Activated CD8-positive, alpha-beta memory T cell treated with anti-CD3 and anti-CD28 coated beads, Interleukin-2, amount 50 U/mL, for 24 hours (primary cell): ENCODE measurements around the gene ARHGEF18.
A peak's percentile ranks its signal among the peaks of the same experiment; 100 is the strongest.
"Not testable (repeated sequence)": the region's sequence is repeated elsewhere in the genome, so short reads cannot be mapped to it uniquely, and the experiment has no call there.

Source experiments
- DNase-seq: peaks from one replicate; pipeline ENCODE4 v3.0.0-alpha.2; 2020; ENCODE audit errors: extremely low read depth

The ARHGEF18 gene

DNA sequence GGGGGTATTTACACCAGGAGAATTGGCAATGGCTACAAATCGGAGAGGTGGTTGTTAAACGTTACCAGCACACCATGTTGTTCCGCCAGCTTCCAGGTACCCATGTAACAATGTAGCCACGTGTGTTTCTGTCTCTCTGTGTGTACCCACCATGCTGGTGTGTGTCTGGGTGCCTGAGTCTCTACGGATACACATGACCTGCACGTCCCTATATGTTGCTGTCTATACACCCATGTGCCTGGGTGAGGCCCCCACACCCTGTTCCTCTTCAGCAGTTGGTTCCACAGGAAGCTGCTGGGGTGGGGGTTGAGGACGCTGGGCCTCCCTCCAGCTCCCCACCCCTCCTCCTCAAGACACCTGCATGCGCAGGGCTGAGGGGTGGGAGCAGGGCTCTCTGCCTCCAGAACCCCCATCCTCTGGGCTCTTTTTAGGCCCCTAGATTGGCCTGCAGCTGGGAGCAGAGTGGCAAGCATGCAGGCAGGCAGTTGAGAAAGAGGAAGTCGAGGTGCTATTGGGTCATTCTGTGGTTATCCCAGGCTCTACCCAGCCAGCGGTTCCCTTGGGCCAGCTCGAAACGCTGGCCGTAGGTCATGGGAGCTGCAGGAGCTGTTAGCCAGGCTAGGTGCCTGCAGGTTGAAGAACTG, at the start of gene ARHGEF18:
Gene ARHGEF18, plus strand, starts transcription at position 351 of the 644 bp plus-strand sequence. CDS start 13,954 bp downstream, outside the sequence.
- no peak for DNase-seq

DNA sequence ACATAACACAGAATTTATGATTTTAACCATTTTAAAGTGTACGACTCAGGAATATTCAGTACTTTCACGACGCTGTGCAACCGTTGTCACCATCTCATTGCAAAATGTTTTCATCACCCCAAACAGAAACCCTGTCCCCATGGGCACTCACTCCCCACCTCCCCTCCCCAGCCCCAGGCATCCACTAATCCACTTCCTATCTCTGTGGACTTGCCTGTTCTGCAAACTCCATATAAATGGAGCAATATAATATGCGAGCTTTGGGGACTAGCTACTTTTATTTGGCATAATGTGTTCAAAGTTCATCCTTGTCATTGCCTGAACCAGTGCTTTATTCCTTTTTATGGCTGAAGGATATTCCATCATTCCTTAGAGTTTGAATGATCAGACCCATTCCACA, 47.2 kb upstream of the ARHGEF18 start:
- DNase-seq, result no peak

DNA sequence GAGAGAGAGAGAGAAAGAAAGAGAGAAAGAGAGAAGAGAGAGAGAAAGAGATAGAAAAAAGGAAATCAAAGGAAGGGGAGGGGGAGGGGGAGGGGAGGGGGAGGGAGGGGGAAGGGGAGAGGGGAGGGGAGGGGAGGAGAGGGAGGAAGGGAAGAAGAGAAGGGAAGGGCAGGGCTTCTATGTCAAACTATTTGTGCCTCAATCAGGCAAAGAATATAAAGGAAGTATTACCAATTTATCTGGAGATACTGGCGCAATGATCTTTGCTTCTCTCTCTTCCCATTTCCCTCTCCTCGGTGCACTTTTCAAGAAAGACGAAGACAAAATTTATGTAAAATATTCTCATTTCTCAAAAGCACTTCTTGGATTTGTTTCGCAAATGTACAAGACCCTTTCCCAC, 45.3 kb upstream of the ARHGEF18 start:
- DNase-seq, result no peak

DNA sequence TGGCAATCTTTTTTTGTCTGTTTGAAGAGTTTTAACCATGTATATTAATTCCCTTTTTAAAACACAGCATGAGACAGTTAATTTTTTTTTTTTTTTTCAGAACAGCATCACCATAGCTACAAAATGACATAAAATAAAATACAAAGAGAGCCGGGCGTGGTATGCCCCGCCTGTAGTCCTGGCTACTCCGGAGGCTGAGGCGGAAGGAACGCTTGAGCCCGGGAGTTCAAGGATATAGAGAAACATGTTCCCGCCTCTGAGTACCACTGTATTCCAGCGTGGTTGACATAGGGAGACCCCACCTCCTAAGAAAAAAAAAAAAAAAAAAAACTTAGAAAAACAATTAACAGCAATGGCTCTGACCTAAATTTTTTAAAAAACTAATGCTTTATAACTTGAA, 44.5 kb upstream of the ARHGEF18 start:
- DNase-seq, result no peak

DNA sequence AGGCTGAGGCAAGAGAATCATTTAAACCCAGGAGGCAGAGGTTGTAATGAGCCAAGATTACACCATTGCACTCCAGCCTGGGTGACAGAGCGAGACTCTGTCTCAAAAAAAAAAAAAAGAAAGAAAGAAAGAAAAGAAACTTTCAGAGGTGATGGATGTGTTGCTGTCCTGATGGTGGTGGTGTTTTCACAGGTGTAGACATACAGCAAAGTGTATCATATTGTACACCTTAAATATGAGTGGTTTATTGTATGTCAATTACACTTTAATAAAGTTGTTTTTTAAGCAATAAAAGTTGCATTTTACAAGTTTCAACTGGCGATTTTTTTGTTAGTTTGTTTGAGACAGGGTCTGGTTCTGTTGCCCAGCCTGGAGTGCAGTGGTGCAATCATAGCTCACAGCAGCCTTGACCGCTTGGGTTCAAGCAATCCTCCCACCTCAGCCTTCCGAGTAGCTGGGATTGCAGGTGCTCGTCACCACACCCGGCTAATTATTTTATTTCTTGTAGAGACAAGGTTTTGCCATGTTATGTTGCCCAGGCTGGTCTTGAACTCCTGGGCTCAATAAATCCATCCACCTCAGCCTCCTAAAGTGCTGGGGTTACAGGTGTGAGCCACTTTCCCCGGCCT, 41.0 kb upstream of the ARHGEF18 start:
- DNase-seq, result no peak

DNA sequence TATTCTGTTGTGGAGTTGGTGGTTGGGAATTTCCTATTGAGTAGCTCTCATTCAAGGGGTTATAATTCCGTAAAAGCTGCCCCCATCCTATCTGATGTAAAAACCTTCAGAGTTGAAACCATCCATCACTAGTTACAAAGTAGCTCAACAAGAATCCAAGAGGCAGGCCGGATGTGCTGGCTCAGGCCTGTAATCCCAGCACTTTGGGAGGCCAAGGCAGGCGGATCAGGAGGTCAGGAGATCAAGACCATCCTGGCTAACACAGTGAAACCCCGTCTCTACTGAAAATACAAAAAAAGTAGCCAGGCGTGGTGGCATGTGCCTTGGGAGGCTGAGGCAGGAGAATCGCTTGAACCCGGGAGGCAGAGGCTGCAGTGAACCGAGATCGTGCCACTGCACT, 40.4 kb upstream of the ARHGEF18 start:
- not testable (repeated sequence) for DNase-seq

DNA sequence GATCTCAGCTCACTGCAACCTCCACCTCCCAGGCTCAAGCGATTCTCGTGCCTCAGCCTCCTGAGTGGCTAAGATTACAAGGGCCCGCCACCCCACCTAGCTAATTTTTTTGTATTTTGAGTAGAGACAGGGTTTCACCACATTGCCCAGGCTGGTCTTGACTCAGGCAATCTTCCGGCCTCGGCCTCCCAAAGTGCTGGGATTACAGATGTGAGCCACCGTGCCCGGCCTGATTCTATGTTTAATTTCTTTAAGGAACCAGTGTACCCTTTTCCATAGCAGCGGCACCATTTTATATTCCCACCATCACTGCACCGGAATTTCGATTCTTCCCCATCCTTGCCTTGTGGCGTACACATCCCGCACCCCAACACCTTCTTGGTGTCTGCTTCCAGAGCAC, 36.8 kb upstream of the ARHGEF18 start:
- DNase-seq, result no peak

DNA sequence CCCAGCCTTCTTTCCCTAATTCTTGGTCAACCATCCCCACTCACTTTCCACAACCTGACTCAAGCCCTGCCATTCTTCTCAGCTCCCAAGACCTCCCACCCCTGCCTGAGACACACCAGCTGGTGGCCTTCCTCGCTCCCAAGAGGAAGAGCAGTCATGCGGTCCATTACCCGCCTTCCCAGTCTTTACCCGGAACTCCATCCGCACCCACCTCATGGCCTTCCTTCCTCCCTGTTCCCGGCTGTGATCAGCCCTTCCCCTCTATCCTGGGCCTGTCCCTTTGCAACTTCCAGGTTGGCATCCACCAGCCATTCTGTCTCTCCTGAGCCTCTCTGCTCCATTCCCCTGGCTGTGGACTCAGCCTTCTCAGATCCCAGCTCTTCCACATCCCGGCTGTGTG, 35.9 kb upstream of the ARHGEF18 start:
- no peak for DNase-seq

DNA sequence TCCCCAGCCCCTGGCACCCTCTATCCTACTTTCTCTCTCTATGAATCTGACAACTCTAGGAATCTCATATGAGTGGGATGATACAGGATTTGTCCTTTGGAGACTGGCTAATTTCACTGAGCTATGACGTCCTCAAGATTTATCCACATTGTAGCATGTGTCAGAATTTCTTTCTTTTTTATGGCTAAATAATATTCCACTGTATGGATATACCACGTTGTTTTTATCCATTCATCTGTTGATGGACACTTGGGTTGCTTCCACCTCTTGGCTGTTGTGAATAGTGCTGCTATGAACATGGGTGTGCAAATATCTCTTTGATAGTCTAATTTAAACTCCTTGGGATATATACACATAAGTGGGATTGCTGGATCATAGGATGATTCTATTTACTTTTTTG, 30.6 kb upstream of the ARHGEF18 start:
- DNase-seq, result no peak

DNA sequence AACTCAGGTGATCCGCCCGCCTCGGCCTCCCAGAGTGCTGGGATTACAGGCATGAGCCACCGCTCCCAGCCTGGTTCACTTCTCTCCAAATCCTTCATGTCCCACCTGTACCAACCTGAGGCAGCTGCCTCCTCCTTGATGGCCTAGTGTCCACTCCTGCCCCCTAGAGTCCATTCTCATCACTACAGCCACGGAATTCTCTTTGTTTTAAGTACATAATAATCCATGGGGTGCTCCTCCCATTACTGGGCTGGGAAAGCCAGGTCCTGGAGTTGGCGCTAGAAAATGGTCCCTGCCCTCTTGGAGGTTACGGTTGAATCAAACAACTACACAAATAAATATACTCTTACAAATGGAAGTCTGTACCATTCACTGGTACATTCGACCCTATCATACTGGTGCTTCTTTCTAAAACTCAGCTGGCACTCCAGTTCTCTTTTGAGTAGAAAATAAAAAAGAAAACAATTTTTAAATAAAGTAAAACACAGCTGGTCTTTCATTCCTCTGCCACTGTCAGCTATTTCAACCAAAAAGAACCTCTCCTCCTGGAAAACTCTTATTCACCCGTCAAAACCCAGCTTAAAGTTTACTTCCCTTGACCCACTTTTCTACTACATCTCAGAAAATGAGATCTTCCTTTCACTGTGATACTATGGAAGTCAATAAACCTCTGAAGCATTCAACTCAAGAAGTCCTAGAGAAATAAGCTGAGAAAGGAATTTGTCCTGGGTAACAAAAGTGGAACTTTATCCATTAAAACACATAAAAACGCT, 22.4 kb upstream of the ARHGEF18 start:
- no peak for DNase-seq

DNA sequence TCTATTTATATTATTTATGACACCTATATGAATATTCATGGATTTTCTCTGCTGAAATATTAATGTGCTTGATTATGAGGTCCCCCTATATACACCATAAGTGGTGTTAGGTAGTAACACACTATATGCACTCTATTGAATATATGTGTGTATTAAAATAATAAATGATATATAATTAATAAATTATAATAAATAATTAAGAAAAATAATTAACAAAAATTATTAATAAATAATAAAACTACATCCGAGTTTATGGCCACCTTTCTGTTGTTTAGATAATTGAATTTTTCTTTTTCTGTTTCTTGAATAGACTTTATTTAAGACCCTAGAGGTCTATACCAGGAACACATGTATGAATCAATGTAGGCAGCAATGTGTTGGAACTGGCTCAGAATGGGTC, 20.9 kb upstream of the ARHGEF18 start:
- DNase-seq, result no peak

DNA sequence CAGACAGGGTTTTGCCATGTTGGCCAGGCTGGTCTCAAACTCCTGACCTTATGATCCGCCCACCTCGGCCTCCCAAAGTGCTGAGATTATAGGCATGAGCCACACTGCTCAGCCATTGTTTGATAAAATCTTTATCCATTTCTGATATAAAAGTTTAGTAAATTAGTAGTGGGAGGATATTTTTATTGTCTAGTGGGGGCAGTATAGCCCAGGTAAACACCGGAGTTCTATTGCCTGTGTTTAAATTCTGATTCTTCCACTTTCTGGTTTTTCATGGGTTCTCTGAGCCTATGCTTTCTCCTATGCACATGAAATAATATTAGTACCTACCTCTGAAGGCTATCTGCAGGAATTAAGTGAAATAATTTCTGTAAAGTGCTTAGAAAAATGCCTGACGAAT, 20.1 kb upstream of the ARHGEF18 start:
- no peak for DNase-seq

DNA sequence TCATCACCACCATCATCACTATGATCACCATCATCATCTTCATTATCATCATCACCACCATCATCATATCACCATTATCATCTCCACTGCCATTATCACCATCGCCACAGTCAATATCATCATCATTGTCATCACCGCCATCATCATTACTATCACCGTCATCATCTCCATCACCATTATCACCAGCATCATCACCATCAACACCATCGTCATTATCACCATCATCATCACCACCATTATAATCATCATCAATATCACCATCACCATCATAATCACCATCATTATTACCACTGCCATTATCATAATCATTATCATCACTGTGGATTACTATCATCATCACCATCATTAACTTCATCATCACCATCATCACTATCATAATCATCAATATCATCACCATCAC, 17.3 kb upstream of the ARHGEF18 start:
- no peak for DNase-seq

DNA sequence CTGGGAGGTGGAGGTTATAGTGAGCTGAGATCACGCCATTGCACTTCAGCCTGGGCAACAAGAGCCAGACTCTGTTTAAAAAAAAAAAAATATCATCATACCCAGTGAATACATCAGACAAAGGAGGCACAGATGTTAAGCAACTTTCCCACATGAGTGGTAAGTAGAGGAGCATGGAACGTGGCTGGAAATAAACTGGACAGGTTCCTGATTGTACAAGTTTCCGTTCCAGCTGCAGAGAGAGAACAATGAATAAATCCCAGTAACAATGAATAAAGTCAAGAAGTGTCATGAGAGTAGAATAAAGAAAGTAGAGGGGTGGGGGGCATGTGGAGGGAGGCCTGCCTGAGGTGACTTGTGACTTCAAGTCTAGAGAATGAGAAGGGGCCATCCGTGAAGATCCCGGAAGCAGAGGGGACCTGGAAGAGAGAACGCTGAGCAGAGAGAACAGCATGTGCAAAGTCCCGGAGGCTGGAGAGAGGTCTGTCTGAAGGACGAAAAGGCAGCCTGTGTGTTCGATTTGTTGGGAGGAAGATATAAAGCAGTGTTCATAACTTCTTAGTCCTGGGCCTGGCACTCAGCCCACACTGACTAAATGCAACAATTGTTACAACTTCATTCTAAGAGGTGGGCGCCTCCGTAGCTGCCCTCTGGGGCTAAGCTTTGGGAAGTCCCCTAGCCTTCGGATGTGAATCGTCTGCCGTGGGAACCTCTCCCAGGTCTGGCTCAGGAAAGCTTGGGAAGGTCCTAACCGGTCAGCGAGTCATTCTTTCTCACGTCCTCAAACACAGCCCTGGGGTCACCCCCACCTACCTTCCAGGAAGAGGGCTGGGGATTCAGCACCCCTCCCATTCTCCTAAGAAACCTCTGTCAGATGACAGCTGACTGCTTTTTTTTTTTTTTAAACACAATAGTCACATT, 15.3 kb upstream of the ARHGEF18 start:
- DNase-seq, result no peak

DNA sequence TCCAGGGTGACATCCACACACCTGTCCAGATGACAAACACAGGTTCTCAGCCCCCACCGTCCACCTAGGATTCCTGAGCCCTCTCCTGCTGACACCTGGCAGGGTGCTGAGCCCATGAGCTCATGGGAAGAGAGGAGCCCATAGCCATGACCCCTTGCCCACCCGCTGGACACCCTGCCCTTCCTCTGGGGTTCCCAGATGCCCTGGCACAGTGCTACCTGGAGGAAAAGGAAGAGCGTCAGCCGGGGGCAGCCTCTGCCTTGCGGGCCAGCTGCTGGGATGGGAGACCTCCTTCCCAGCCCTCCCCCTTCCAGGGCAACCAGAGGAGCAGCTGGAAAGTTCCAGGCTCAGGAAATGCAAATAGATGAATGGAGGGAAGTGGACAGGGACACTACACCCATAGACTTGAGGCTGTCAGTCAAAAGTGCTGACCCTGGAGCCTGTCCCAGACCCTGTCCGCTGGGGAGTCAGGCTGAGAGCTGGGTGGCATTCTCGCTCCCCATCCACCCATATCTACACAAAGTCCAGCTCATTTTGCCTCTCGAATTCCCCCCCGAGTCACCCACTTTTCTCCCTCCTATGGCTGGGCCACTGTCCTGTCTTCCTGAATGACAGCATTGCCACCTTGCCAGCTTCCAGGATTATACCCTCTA, 12.3 kb upstream of the ARHGEF18 start:
- DNase-seq, result no peak

DNA sequence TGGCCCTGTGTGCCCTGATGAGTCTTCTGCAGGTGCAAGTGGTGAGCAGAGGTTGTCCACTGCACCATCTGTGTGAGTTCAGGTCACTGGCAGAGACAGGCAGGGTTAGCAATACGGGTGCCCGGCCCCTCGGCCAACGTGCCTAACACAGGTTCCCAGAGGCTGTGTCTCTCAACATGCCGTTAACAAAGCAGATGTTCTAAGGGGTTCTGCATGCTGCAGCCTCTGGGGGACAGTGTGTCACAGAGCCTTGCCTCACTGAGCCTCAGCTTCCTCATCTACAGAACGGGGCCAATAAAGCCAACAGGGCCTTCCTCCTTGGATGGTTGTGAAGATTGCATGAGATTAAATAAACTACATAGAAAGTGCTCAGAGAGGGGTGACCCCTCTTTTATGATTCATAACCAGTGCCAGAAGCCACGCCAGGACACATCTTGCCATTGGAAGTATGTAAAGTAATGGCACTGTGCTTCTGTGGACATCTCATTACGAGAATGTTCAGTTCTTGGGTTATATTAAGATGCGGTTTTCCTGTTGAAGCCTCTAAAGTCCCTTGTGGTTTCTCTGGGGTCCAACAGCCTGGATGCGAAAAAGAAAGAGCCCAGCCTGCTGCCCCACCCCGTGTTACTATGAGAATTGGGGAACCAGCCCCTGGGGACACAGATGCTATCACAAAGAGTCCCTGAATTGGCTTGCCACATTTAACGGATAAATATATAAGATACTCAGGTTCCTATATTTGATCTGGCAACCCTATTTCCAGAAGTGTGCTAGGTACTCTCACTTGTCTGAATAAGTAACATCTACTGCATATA, 11.2 kb upstream of the ARHGEF18 start:
- no peak for DNase-seq

DNA sequence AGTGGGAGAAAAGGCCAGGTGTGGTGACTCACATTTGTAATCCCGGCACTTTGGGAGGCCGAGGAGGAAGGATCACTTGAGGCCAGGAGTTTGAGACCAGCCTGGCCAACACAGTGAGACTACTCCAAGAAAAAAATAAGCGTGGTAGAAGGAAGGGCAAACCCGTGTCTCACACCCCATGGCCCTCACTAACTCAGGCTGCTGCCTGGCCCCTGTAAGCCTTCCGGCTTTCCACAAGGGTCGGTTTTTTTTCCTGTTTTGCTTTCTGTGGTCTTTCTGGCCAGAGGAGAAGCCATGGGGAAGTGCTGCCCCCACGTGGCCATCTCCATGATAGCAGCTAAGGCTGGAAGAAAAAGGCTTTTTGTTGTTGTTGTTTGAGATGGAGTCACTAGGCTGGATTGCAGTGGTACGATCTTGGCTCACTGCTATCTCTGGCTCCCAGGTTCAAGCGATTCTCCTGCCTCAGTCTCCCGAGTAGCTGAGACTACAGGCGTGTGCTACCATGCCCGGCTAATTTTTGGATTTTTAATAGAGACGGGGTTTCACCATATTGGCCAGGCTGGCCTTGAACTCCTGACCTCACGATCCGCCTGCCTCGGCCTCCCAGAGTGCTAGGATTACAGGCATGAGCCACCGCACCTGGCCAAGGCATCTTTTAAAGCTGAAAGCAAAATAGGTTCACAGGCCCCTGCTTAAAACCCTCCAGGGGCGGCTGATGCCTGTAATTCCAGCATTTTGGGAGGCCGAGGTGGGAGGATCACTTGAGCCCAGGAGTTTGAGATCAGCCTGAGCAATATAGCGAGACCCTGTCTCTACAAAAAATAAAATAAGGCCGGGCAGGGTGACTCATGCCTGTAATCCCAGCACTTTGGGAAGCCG, 7.5 kb upstream of the ARHGEF18 start:
- peak; percentile 64 for DNase-seq

DNA sequence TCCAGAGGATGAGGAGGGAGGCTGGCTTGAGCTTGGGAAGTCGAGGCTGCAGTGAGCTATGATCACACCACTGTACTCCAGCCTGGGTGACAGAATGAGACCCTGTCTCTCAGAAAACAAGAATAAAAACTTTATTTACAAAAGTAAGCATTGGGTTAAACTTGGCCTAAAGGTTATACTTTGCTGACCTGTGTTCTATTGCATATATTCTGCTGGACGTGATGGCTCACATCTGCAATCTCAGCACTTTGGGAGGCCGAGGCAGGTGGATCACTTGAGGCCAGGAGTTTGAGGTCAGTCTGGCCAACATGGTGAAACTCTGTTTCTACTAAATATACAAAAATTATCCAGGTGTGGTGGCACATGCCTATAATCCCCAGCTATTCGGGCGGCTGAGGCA, 6.6 kb upstream of the ARHGEF18 start:
- no peak for DNase-seq

DNA sequence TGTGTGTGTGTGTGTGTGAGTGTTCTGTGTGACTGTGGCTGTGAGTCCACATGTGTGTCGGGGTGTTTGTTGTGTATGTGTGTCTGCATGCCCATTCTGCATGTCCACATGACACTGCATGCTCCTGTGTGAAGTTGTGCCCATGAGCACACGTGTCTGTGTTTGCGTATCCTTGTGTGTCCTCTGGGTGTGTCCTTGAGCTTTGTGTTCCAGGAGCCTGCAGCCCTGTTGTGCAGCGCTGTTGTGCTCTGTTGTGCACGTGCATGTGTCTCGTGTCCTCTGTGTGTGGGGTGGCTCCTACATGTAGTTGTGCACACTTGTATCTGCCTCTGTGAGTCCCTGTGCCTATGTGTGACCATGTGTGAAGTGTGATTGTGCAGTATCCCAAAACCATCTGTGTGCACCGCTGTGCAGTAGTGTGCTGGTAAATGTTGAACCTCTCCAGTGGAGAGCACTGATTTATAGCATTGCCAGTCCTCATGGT, 2.2 kb upstream of the ARHGEF18 start:
- no peak for DNase-seq
